ENCODE measurements around the gene CSK. TPM values are rescaled to one million over a fixed set of nuclear protein-coding genes. Genes with fewer than 3 reads are reported as not detected.

The CSK gene
- total and polyA plus RNA-seq, 2 of the 8 experiments (the other 6 are each of a cell fraction or from before 2014, with no cell fraction given) = 13.7 to 50.2 TPM

GRCh38 chr15:74752011-74752410 is 29.9 kb upstream of the CSK start (continued):
- TF ChIP-seq CHD2 (IDR thresholded peaks at IDR 0.05; ENCODE audit: low read length) (no peak), SIRT6 (IDR thresholded peaks at IDR 0.05; ENCODE audit: low read length) (no peak), ATF2 (IDR thresholded peaks at IDR 0.05; ENCODE audit: low read length) (no peak), MAFK (IDR thresholded peaks at IDR 0.05; ENCODE audit: low read depth, low read length) (no peak), SUZ12 (IDR thresholded peaks at IDR 0.05; ENCODE audit: low read length) (no peak), JUN (IDR thresholded peaks at IDR 0.05; ENCODE audit: low read depth, low read length) (no peak)
